Vagina (tissue), 2 donors: Measurements from ENCODE around the gene SEPTIN5.

Experiments
- POLR2A ChIP-seq, 2 donors: fragments of 450-650 bp; IDR thresholded peaks; one replicate each; pipeline ENCODE4 v1.6.1; 2017; ENCODE audit warnings: antibody characterized with exemption in 2 of 2, mild to moderate bottlenecking in 2 of 2, moderate library complexity in 2 of 2
- POLR2AphosphoS5 ChIP-seq, 2 donors: sonication (generic); formaldehyde crosslinking; IDR thresholded peaks; one replicate each; pipeline ENCODE4 v1.9.0; 2017; ENCODE audit warnings: antibody characterized with exemption in 2 of 2, mild to moderate bottlenecking in 2 of 2, low read depth in 1 of 2; ENCODE audit not compliant: insufficient read depth in 1 of 2
- TF ChIP-seq, protein P1 (sequence below), 3 experiments: fragments of 450-650 bp in 2 of 3; fragments of 200-600 bp in 1 of 3; sonication (generic) in 1 of 3; IDR thresholded peaks; one replicate each; pipeline ENCODE4 v1.5.1; 2017 to 2019; ENCODE audit warnings: antibody characterized with exemption in 3 of 3, mild to moderate bottlenecking in 2 of 3, moderate library complexity in 2 of 3

DNA sequence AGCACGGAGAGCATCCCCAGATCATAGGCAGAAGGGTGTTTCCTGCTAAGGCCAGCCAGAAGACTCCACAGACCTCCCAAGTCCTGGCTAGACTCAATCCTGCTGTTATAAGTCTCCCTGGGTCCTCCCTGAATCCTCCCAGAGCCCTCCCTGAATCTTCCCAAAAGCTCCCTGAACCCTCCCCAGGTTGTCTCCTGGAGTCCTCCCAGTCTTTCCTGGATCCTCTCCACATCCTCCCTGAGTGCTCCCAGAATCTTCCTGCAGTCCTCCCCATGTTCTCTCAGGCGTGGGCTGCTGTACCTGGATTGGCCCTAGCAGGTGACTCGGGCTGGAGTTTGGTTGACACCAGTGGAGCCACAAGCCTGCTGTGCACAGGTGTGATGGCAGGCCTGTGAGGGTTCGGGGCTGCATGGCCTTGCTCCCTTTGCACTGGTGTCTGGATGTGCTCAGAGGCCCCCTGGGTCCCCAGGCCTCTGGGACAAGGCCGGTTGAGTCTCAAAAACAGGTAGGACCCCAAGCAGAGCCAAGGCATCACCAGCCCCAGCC is 20.6 kb downstream of the SEPTIN5 start:
- TF ChIP-seq POLR2AphosphoS5 (IDR thresholded peaks at IDR 0.05; ENCODE audit: insufficient read depth in 1 of 2, low read depth in 1 of 2) (no peak), POLR2A (IDR thresholded peaks at IDR 0.05) (no peak)
- TF ChIP-seq, protein P1, sequence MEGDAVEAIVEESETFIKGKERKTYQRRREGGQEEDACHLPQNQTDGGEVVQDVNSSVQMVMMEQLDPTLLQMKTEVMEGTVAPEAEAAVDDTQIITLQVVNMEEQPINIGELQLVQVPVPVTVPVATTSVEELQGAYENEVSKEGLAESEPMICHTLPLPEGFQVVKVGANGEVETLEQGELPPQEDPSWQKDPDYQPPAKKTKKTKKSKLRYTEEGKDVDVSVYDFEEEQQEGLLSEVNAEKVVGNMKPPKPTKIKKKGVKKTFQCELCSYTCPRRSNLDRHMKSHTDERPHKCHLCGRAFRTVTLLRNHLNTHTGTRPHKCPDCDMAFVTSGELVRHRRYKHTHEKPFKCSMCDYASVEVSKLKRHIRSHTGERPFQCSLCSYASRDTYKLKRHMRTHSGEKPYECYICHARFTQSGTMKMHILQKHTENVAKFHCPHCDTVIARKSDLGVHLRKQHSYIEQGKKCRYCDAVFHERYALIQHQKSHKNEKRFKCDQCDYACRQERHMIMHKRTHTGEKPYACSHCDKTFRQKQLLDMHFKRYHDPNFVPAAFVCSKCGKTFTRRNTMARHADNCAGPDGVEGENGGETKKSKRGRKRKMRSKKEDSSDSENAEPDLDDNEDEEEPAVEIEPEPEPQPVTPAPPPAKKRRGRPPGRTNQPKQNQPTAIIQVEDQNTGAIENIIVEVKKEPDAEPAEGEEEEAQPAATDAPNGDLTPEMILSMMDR (IDR thresholded peaks at IDR 0.05): no peak
